HEK293 (cell line): Measurements from ENCODE around the gene TMIGD1.

Source experiments
- CTCF ChIP-seq: fragments of 450-650 bp; formaldehyde crosslinking; IDR thresholded peaks from 2 replicates; pipeline ENCODE4 v1.5.1; 2016; ENCODE audit warnings: missing biosample characterization, missing genetic modification characterization
- MYNN ChIP-seq: fragments of 450-650 bp; formaldehyde crosslinking; IDR thresholded peaks from 2 replicates; pipeline ENCODE4 v1.5.1; 2016; ENCODE audit warnings: missing biosample characterization, missing genetic modification characterization, borderline replicate concordance
- PRDM1 ChIP-seq: fragments of 450-650 bp; formaldehyde crosslinking; IDR thresholded peaks from 2 replicates; pipeline ENCODE4; 2016; ENCODE audit warnings: missing biosample characterization, missing genetic modification characterization
- TCF7L2 ChIP-seq: IDR thresholded peaks from 2 replicates; pipeline ENCODE4 v1.6.1; 2011; ENCODE audit warnings: low read depth, mild to moderate bottlenecking, inconsistent platforms, low read length, moderate library complexity, borderline replicate concordance
- TRIM28 ChIP-seq: IDR thresholded peaks from 2 replicates; pipeline ENCODE4 v1.6.1; 2011; ENCODE audit warnings: low read length, control low read depth, borderline replicate concordance
- YY1 ChIP-seq: fragments of 450-650 bp; formaldehyde crosslinking; IDR thresholded peaks from 2 replicates; pipeline ENCODE4 v1.5.1; 2018; ENCODE audit warnings: missing biosample characterization, missing genetic modification characterization
- ZBTB8A ChIP-seq: fragments of 450-650 bp; formaldehyde crosslinking; IDR thresholded peaks from 2 replicates; pipeline ENCODE4 v1.5.1; 2016; ENCODE audit warnings: missing biosample characterization, missing genetic modification characterization
- ZFHX2 ChIP-seq: fragments of 450-650 bp; formaldehyde crosslinking; conservative IDR thresholded peaks from 2 replicates; pipeline ENCODE4 v1.5.1; 2016; ENCODE audit warnings: missing biosample characterization, missing genetic modification characterization
- ZNF175 ChIP-seq: fragments of 450-650 bp; formaldehyde crosslinking; IDR thresholded peaks from 2 replicates; pipeline ENCODE4 v1.5.1; 2016; ENCODE audit warnings: missing biosample characterization, missing genetic modification characterization
- ZNF18 ChIP-seq: fragments of 450-650 bp; formaldehyde crosslinking; IDR thresholded peaks from 2 replicates; pipeline ENCODE4 v1.5.1; 2016; ENCODE audit warnings: missing biosample characterization, missing genetic modification characterization
- ZNF416 ChIP-seq: fragments of 450-650 bp; formaldehyde crosslinking; IDR thresholded peaks from 2 replicates; pipeline ENCODE4 v1.5.1; 2016; ENCODE audit warnings: missing biosample characterization, missing genetic modification characterization
- ZNF571 ChIP-seq: fragments of 450-650 bp; formaldehyde crosslinking; IDR thresholded peaks from 2 replicates; pipeline ENCODE4 v1.5.0; 2017; ENCODE audit warnings: missing biosample characterization, missing genetic modification characterization

GRCh38 chr17:30352240-30352814 lies 18.5 kb upstream of the TMIGD1 start:
- no peak for TF ChIP-seq TRIM28
- no peak for TF ChIP-seq CTCF
- TF ChIP-seq YY1 (tag by site-specific recombination) = no peak
- TF ChIP-seq ZNF416 (tag by site-specific recombination) = no peak
- TF ChIP-seq ZFHX2 (tag by site-specific recombination) = no peak
- no peak for TF ChIP-seq TCF7L2
- no peak for TF ChIP-seq ZNF18 (tag by site-specific recombination)
- TF ChIP-seq ZNF571 = no peak
- no peak for TF ChIP-seq PRDM1 (tag by site-specific recombination)
- TF ChIP-seq ZBTB8A (tag by site-specific recombination) = no peak
- TF ChIP-seq ZNF175 (tag by site-specific recombination) = no peak
- no peak for TF ChIP-seq MYNN (tag by site-specific recombination)
